Lower leg skin (tissue), 4 donors: ENCODE results near the gene CAP1. TPM values are rescaled to one million over a fixed set of nuclear protein-coding genes. Genes with fewer than 3 reads are reported as not detected.
A peak's percentile ranks its signal among the peaks of the same experiment; 100 is the strongest.

Experiments
- DNase-seq, 2 donors: peaks; one replicate each; pipeline ENCODE4 v3.0.0-alpha.2; 2019; ENCODE audit warnings: low spot score in 2 of 2
- H3K4me3 ChIP-seq: fragments of 200-600 bp; sonication (generic); 2 replicates; pipeline ENCODE4 v1.5.1; 2017; ENCODE audit warnings: mild to moderate bottlenecking, low read depth; ENCODE audit not compliant: poor library complexity, severe bottlenecking
- POLR2A ChIP-seq, 2 donors: fragments of 450-650 bp; IDR thresholded peaks; one replicate each; pipeline ENCODE4 v1.6.1; 2016 to 2017; ENCODE audit warnings: antibody characterized with exemption in 2 of 2, mild to moderate bottlenecking in 1 of 2, moderate library complexity in 1 of 2
- WGBS, 2 donors: methylation state at CpG; one replicate each; pipeline ENCODE4 v1.1.5; 2018; 5-methylcytosine and 5-hydroxymethylcytosine counted together
- intact Hi-C: fragments of 100-400 bp; cut with DNase I; formaldehyde crosslinking; loops from one replicate; pipeline ENCODE4 v1.15.0; 2023; ENCODE audit warnings: low total_unique reads
- total RNA-seq, 4 donors: library from RNA; depleted of rRNA; stranded (reverse); fragments of >200 nt; gene quantifications; one replicate each; pipeline ENCODE4 v1.1.0, GENCODE V29; 2016
- TF ChIP-seq, protein P1 (sequence below), 3 donors: fragments of 450-650 bp; IDR thresholded peaks; one replicate each; pipeline ENCODE4 v1.5.1; 2016; ENCODE audit warnings: antibody characterized with exemption in 3 of 3, mild to moderate bottlenecking in 3 of 3, moderate library complexity in 2 of 3

CAP1 gene
- total RNA-seq, 4 donors from 2014 or later, result 136 to 173 (median 143) TPM

DNA sequence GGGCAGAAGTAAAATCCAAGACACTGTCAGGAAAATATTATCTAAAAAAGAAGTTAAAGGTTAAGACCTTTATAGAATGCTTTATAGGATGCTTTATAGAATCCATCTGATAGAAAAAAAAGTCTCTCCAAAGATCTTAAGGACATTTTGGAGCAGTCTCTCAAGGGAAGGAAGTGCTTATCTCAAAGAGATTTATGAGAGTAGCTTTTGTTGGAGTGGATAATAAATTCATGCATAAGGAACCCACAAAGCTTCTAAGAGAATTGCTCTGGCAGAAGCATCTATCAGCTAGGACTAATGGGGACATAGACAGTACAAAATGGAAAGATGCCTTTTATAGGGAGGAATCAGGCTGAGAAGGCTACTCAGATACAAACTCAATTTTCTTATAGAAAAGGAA, 12.9 kb upstream of the CAP1 start:
- intact Hi-C loops, result loop anchor here (10.0 kb wide), 1 partner anchor 53 kb away; no protein-coding TSS in a partner anchor
- H3K4me3 ChIP-seq, result no peak overlapping the region
- no peak for DNase-seq
- TF ChIP-seq, protein P1, sequence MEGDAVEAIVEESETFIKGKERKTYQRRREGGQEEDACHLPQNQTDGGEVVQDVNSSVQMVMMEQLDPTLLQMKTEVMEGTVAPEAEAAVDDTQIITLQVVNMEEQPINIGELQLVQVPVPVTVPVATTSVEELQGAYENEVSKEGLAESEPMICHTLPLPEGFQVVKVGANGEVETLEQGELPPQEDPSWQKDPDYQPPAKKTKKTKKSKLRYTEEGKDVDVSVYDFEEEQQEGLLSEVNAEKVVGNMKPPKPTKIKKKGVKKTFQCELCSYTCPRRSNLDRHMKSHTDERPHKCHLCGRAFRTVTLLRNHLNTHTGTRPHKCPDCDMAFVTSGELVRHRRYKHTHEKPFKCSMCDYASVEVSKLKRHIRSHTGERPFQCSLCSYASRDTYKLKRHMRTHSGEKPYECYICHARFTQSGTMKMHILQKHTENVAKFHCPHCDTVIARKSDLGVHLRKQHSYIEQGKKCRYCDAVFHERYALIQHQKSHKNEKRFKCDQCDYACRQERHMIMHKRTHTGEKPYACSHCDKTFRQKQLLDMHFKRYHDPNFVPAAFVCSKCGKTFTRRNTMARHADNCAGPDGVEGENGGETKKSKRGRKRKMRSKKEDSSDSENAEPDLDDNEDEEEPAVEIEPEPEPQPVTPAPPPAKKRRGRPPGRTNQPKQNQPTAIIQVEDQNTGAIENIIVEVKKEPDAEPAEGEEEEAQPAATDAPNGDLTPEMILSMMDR (IDR thresholded peaks at IDR 0.05), result no peak
- no peak for TF ChIP-seq POLR2A (IDR thresholded peaks at IDR 0.05)

DNA sequence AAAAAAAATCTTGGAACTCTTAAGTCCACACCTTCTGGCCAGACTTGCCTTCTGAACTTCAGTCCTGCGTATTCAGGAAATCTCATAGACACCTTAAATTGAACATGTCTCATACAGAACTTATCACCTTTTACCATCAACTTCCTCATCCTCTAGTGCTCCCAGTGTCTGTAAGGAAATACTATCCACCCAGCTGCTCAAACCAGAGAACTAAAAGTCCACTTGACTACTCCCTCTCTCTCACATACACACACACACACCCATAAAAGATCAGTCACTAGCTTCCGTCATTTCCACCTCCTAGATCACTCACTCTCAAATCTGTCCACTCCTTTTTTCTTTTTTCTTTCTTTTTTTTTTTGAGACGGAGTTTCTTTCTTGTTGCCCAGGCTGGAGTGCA, 10.9 kb upstream of the CAP1 start:
- TF ChIP-seq, protein P1 (IDR thresholded peaks at IDR 0.05), result no peak
- WGBS, 2 donors, result 59 to 63% methylated on average over 3 of the region's 3 CpGs

DNA sequence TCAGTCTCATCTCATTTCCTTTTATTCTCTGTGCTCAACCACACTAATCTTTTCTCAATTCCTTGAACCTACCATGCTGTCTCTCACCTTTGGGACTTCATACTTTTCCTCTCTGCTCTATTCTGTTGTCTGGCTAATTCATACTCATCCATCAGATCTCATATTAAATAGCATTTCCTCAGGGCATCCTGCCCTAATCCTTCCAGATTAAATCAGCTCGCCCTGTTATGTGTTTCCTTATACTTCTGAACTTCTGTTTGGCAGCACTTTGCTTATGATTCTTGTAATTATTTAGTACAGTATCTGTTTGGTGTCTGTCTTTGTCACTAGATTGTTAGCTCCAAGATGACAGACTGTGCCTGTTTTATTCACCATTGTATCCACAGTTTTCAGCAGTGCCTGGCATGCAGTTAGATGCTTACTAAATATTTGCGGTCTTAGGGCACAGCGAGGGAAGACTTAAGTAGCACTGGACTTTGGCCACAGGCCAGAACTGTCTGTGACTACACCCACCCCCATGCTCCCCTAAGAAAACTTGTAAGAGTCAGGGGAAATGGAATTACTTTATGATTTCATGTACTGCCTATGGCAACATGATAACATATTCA, 9.9 kb upstream of the CAP1 start:
- no peak for TF ChIP-seq POLR2A (IDR thresholded peaks at IDR 0.05)
- TF ChIP-seq, protein P1 (IDR thresholded peaks at IDR 0.05), result no peak
- intact Hi-C loops, result no loop called here
- DNase-seq, result no peak
- WGBS, 2 donors, result 37 to 45% methylated on average over 3 of the region's 3 CpGs
- H3K4me3 ChIP-seq, result no peak overlapping the region

More for the DNA sequence above, 10.9 kb upstream of the CAP1 start:
- DNase-seq, result no peak
- intact Hi-C loops, result loop anchor here (10.0 kb wide), 1 partner anchor 55 kb away; no protein-coding TSS in a partner anchor
- H3K4me3 ChIP-seq, result no peak overlapping the region

DNA sequence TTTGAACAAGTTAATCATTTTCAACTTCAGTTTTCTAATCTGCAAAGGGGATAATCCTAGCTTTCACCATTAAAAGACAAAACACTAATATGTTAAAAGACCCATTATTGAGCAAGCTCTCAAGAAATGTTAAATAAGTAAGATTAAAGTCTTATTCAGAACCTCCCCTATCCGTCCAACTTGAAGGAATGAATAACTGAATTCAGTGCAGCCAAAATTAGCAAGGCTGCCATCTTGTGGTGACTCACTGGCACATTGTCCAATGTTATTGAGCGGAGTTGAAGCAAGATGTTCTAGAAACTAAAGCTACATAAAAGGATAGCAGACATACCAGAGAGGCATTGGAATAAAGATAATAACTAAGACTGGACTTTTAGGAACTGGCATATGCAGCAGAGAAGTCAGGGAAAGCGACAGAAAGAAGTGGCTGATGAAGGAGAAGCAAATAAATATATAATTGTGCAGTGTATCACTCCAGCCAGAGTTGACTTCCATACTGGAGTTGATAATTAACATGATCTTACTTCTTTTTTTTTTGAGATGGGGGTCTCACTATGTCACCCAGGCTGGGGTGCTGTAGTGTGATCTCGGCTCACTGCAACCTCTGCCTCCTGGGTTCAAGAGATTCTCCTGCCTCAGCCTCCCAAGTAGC, 8.2 kb upstream of the CAP1 start:
- TF ChIP-seq, protein P1 (IDR thresholded peaks at IDR 0.05), result no peak
- TF ChIP-seq POLR2A (IDR thresholded peaks at IDR 0.05), result no peak
- peak in 1 of 2 donors; percentile 42 for DNase-seq
- intact Hi-C loops, result no loop called here
- 37 to 41% methylated on average over 4 of the region's 4 CpGs for WGBS, 2 donors
- no peak overlapping the region for H3K4me3 ChIP-seq

DNA sequence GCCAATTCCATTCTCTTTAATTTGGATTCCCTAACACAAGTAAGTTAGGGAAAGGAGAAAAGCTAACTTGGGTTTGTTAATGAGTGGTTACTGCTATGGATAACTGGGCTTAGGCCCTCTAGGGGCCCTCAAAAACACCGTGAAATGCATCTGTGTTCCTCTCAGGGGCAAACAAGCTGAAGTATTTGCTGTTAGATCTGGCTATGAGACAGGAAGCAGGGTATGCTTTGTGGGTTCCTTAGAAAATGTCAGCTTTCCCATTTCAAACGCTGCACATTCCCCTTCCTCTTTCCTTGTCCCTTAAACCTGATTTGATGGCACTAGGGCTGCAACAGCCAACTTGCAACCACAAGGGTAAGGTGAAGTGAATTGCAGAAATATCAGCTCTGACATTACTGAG, 5.7 kb upstream of the CAP1 start:
- no peak overlapping the region for H3K4me3 ChIP-seq
- DNase-seq, result no peak
- intact Hi-C loops, result no loop called here
- 74 to 78% methylated on average over 2 of the region's 2 CpGs for WGBS, 2 donors
- TF ChIP-seq, protein P1 (IDR thresholded peaks at IDR 0.05), result no peak
- no peak for TF ChIP-seq POLR2A (IDR thresholded peaks at IDR 0.05)
